DOHH2 (cell line): ENCODE measurements around the gene XRCC4.

Experiments used
- H3F3A ChIP-seq: fragments of 200-600 bp; sonication (generic), shearing (Covaris generic); 2 replicates; pipeline ENCODE4 v1.6.0; 2016; ENCODE audit warnings: antibody characterized with exemption, mild to moderate bottlenecking; ENCODE audit not compliant: control insufficient read depth, insufficient read depth
- H3K27ac ChIP-seq: fragments of 200-600 bp; sonication (generic); 2 replicates; pipeline ENCODE4 v1.5.1; 2014; ENCODE audit warnings: low read depth, mild to moderate bottlenecking, low read length, moderate library complexity
- H3K27me3 ChIP-seq: fragments of 200-600 bp; sonication (generic); 2 replicates; pipeline ENCODE4 v1.6.1; 2014; ENCODE audit warnings: mild to moderate bottlenecking, low read length, mixed read lengths; ENCODE audit not compliant: control insufficient read depth
- H3K36me3 ChIP-seq: fragments of 200-600 bp; sonication (generic); 2 replicates; pipeline ENCODE4 v1.6.1; 2014; ENCODE audit warnings: mild to moderate bottlenecking, low read length, moderate library complexity, mixed read lengths; ENCODE audit not compliant: control insufficient read depth
- H3K4me1 ChIP-seq: fragments of 200-600 bp; sonication (generic); 2 replicates; pipeline ENCODE4 v1.6.1; 2014; ENCODE audit warnings: mild to moderate bottlenecking, low read length, mixed read lengths; ENCODE audit not compliant: control insufficient read depth
- H3K4me2 ChIP-seq: fragments of 200-600 bp; sonication (generic); 2 replicates; pipeline ENCODE4 v1.6.0; 2014; ENCODE audit warnings: mild to moderate bottlenecking, low read length, moderate library complexity
- H3K4me3 ChIP-seq: fragments of 200-600 bp; sonication (generic); 2 replicates; pipeline ENCODE4 v1.5.1; 2014; ENCODE audit warnings: mild to moderate bottlenecking, low read length, mixed read lengths
- H3K79me2 ChIP-seq: fragments of 200-600 bp; sonication (generic); 2 replicates; pipeline ENCODE4 v1.6.1; 2014; ENCODE audit warnings: mild to moderate bottlenecking, low read length, mixed read lengths; ENCODE audit not compliant: control insufficient read depth
- H3K9me2 ChIP-seq: fragments of 200-600 bp; sonication (generic); replicated peaks from 2 replicates; pipeline ENCODE4 v1.6.1; 2014; ENCODE audit warnings: mild to moderate bottlenecking, low read length, mixed read lengths; ENCODE audit not compliant: control insufficient read depth
- H3K9me3 ChIP-seq: fragments of 200-600 bp; sonication (generic); 2 replicates; pipeline ENCODE4 v1.6.1; 2014; ENCODE audit warnings: antibody characterized with exemption, low read length, mixed read lengths; ENCODE audit not compliant: control insufficient read depth, insufficient read depth
- H4K20me1 ChIP-seq: fragments of 200-600 bp; sonication (generic); 2 replicates; pipeline ENCODE4 v1.6.0; 2014; ENCODE audit warnings: low read depth, mild to moderate bottlenecking, antibody characterized with exemption, low read length, moderate library complexity; ENCODE audit not compliant: control insufficient read depth, insufficient read depth
- EZH2phosphoT487 ChIP-seq: fragments of 200-600 bp; sonication (generic); IDR thresholded peaks from 2 replicates; pipeline ENCODE4 v1.6.1; 2017; ENCODE audit warnings: borderline replicate concordance, mild to moderate bottlenecking, antibody characterized with exemption, low read length, moderate library complexity, mixed read lengths
- TF ChIP-seq, protein P1 (sequence below): fragments of 200-600 bp; sonication (generic); IDR thresholded peaks from one replicate; pipeline ENCODE4 v1.5.1; 2014; ENCODE audit warnings: antibody characterized with exemption, mild to moderate bottlenecking, low read depth, low read length; ENCODE audit not compliant: poor library complexity, severe bottlenecking

Gene XRCC4

DNA sequence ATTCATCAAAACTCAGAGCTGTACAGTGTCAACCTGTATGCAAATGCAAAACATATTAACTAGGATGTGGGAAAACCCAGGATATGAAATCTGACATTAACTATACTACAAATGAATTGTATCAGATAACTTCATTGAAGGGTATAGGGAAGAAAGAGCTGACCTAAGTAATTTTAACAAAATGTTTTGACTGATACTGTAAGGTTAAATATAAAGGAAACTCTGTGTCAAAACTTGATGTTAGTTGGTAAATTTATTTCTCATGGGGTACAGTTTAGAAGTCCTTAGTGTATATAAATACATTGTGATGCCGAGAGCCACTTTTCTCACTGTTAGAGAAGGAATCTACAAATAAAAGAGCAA, 316.1 kb downstream of the XRCC4 start:
- TF ChIP-seq EZH2phosphoT487: no peak
- TF ChIP-seq, protein P1, sequence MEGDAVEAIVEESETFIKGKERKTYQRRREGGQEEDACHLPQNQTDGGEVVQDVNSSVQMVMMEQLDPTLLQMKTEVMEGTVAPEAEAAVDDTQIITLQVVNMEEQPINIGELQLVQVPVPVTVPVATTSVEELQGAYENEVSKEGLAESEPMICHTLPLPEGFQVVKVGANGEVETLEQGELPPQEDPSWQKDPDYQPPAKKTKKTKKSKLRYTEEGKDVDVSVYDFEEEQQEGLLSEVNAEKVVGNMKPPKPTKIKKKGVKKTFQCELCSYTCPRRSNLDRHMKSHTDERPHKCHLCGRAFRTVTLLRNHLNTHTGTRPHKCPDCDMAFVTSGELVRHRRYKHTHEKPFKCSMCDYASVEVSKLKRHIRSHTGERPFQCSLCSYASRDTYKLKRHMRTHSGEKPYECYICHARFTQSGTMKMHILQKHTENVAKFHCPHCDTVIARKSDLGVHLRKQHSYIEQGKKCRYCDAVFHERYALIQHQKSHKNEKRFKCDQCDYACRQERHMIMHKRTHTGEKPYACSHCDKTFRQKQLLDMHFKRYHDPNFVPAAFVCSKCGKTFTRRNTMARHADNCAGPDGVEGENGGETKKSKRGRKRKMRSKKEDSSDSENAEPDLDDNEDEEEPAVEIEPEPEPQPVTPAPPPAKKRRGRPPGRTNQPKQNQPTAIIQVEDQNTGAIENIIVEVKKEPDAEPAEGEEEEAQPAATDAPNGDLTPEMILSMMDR: no peak
- H3K9me2 ChIP-seq: no peaks in the 10 kb centered on the region
- H3K4me3 ChIP-seq: no peak overlapping the region
- no peaks in the 10 kb centered on the region for H3K36me3 ChIP-seq
- no peaks in the 10 kb centered on the region for H3K27me3 ChIP-seq
- H3F3A ChIP-seq: no peaks in the 10 kb centered on the region
- no peaks in the 10 kb centered on the region for H3K79me2 ChIP-seq
- H4K20me1 ChIP-seq: no peaks in the 10 kb centered on the region
- no peaks in the 10 kb centered on the region for H3K9me3 ChIP-seq
- no peaks in the 10 kb centered on the region for H3K4me1 ChIP-seq
- H3K27ac ChIP-seq: no peak overlapping the region
- H3K4me2 ChIP-seq: no peak overlapping the region

DNA sequence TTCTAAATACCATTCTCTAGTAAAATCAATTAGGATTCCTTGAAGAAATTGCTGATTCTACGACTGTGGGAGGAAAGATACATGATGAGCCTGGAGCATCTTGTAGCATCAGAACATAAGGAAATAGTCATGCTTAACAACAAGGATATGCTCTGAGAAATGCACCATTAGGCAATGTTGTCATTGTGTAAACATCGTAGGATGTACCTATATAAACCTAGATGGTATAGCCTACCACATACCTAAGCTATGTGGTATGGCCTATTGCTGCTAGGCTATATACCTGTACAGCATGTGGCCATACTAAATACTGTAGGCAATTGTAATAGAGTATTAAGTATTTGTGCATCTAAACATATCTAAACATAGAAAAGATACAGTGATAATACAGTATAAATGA, 316.8 kb downstream of the XRCC4 start:
- no peaks in the 10 kb centered on the region for H3K27me3 ChIP-seq
- no peaks in the 10 kb centered on the region for H4K20me1 ChIP-seq
- TF ChIP-seq EZH2phosphoT487: no peak
- TF ChIP-seq, protein P1: no peak
- H3K4me3 ChIP-seq: no peak overlapping the region
- no peaks in the 10 kb centered on the region for H3F3A ChIP-seq
- H3K36me3 ChIP-seq: no peaks in the 10 kb centered on the region
- H3K9me2 ChIP-seq: no peaks in the 10 kb centered on the region
- H3K79me2 ChIP-seq: no peaks in the 10 kb centered on the region
- no peak overlapping the region for H3K4me2 ChIP-seq
- H3K9me3 ChIP-seq: no peaks in the 10 kb centered on the region
- H3K27ac ChIP-seq: no peak overlapping the region
- H3K4me1 ChIP-seq: no peaks in the 10 kb centered on the region

DNA sequence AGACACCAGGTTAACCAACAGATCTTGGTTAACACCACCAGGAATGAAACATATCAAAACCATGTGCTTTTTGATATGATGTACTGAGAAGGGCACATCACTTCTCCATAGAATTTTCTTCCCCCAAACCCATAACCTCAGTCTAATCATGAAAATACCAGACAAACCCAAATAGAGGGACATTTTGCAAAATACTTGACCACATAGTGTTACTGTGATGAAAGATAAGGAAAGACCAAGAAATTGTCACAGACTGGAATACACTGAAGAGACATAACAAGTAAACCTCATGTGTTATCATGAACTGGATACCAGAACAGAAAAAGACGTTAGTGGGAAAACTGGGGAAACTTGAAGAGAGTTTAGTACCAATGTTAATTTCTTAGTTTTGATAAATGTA, 319.3 kb downstream of the XRCC4 start:
- Histone ChIP-seq H3K4me2 (no peak overlapping the region), H3K27ac (no peak overlapping the region), H3K9me3 (no peaks in the 10 kb centered on the region), H3K4me1 (no peaks in the 10 kb centered on the region), H3K79me2 (no peaks in the 10 kb centered on the region), H3K4me3 (no peak overlapping the region), H3F3A (no peaks in the 10 kb centered on the region), H4K20me1 (no peaks in the 10 kb centered on the region), H3K9me2 (no peaks in the 10 kb centered on the region), H3K36me3 (no peaks in the 10 kb centered on the region), H3K27me3 (no peaks in the 10 kb centered on the region)
- TF ChIP-seq EZH2phosphoT487: no peak
- TF ChIP-seq, protein P1: no peak

DNA sequence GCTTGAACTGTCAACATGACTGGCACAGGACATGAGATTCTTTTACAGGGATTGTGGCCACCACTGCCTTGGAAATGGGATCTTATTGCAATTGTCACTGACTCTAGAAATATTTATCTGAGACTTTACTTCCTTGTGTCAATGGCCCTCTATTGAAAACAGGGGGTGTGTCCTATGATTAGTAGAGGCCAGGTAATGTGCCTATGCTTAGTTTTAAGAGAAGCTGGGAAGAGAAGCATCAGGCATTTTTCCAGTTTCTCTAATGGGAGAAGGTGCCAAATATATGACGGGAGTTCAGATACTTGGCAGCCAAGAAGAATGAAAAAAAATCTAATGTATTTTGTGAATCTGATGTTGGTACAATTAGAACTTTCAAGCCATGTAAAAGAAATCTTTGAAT, 320.3 kb downstream of the XRCC4 start:
- no peaks in the 10 kb centered on the region for H3K79me2 ChIP-seq
- no peaks in the 10 kb centered on the region for H3K36me3 ChIP-seq
- H3K9me2 ChIP-seq: no peaks in the 10 kb centered on the region
- H3K4me3 ChIP-seq: no peak overlapping the region
- no peaks in the 10 kb centered on the region for H3F3A ChIP-seq
- H3K27ac ChIP-seq: no peak overlapping the region
- H3K4me2 ChIP-seq: no peak overlapping the region
- H4K20me1 ChIP-seq: no peaks in the 10 kb centered on the region
- no peaks in the 10 kb centered on the region for H3K27me3 ChIP-seq
- TF ChIP-seq, protein P1: no peak
- TF ChIP-seq EZH2phosphoT487: no peak
- no peaks in the 10 kb centered on the region for H3K4me1 ChIP-seq
- H3K9me3 ChIP-seq: no peaks in the 10 kb centered on the region
